H1 (cell line): ENCODE data around the gene TMEM117. TPM values are rescaled to one million over a fixed set of nuclear protein-coding genes. Genes with fewer than 3 reads are reported as not detected.

Experiments used
- CTCF ChIA-PET: fragments of 300-600 bp; sonication (Branson Sonifier 250); formaldehyde crosslinking; loops from one replicate; lab custom pipeline; 2021; ENCODE audit not compliant: partially characterized antibody; lab: Charles Lee
- POLR2A ChIA-PET: fragments of 300-600 bp; sonication (Branson Sonifier 250); formaldehyde crosslinking; loops from one replicate; lab custom pipeline; 2021; ENCODE audit warnings: inconsistent platforms; ENCODE audit not compliant: partially characterized antibody; lab: Charles Lee
- DNase-seq, 2 experiments: peaks; one replicate each; pipeline versions ENCODE4 v3.0.0 to v3.0.0-alpha.2; 2010 to 2022; ENCODE audit warnings: low spot score in 2 of 2, low read depth in 1 of 2, mixed read lengths in 1 of 2
- FAIRE-seq: peaks from 2 replicates; lab custom pipeline; 2011; peaks lifted over from hg19 to GRCh38; lab: Jason Lieb, UNC
- H2AFZ ChIP-seq: 2 replicates; pipeline ENCODE4 v1.8.1; 2012; ENCODE audit warnings: low read length, inconsistent platforms
- H2AK5ac ChIP-seq: 2 replicates; pipeline ENCODE4 v1.6.1; 2013; ENCODE audit warnings: low read depth, low read length
- H2BK120ac ChIP-seq: replicated peaks from 2 replicates; pipeline ENCODE3; 2013; ENCODE audit warnings: low read depth, low read length, inconsistent platforms
- H2BK12ac ChIP-seq: 2 replicates; pipeline ENCODE4 v1.6.1; 2013; ENCODE audit warnings: low read depth, low read length
- H2BK15ac ChIP-seq: 2 replicates; pipeline ENCODE4 v1.6.1; 2013; ENCODE audit warnings: low read length
- H2BK20ac ChIP-seq: 2 replicates; pipeline ENCODE4 v1.6.1; 2013; ENCODE audit warnings: low read length
- H2BK5ac ChIP-seq: 2 replicates; pipeline ENCODE4 v1.6.1; 2013; ENCODE audit warnings: low read depth, low read length
- H3K14ac ChIP-seq: 2 replicates; pipeline ENCODE4 v1.6.1; 2013; ENCODE audit warnings: inconsistent platforms; ENCODE audit not compliant: insufficient read length
- H3K18ac ChIP-seq: 2 replicates; pipeline ENCODE4 v1.6.1; 2013; ENCODE audit warnings: low read length; ENCODE audit errors: extremely low read depth
- H3K23ac ChIP-seq: 2 replicates; pipeline ENCODE4 v1.6.1; 2013; ENCODE audit warnings: inconsistent platforms; ENCODE audit not compliant: insufficient read length
- H3K23me2 ChIP-seq: 2 replicates; pipeline ENCODE4 v1.6.1; 2013; ENCODE audit warnings: low read depth, low read length
- H3K27ac ChIP-seq: 2 replicates; pipeline ENCODE4 v1.6.1; 2011; ENCODE audit warnings: low read depth, low read length, inconsistent platforms
- H3K27me3 ChIP-seq, 4 experiments: replicated peaks in 1 of 4; 1 replicate in 1 of 4; 2 replicates in 3 of 4; pipeline versions ENCODE4 v1.6.1 to v1.8.1; 2011 to 2013; ENCODE audit warnings: low read length in 3 of 4, mild to moderate bottlenecking in 3 of 4, inconsistent platforms in 2 of 4, mixed read lengths in 2 of 4, moderate library complexity in 1 of 4; ENCODE audit not compliant: control insufficient read depth in 3 of 4, insufficient read depth in 3 of 4; ENCODE audit errors: extremely low read depth in 1 of 4
- H3K36me3 ChIP-seq, 4 experiments: 2 replicates each; pipeline versions ENCODE4 v1.6.1 to v1.8.1; 2011 to 2013; ENCODE audit warnings: mild to moderate bottlenecking in 4 of 4, low read length in 3 of 4, moderate library complexity in 2 of 4, control low read depth in 1 of 4, inconsistent platforms in 1 of 4; ENCODE audit not compliant: insufficient read depth in 4 of 4, control insufficient read depth in 2 of 4
- H3K4ac ChIP-seq: replicated peaks from 2 replicates; pipeline ENCODE3; 2013; ENCODE audit warnings: low read length, low read depth, mixed read lengths, inconsistent platforms; ENCODE audit not compliant: insufficient read length
- H3K4me1 ChIP-seq, 4 experiments: replicated peaks in 1 of 4; 1 replicate in 1 of 4; 2 replicates in 3 of 4; pipeline versions ENCODE4 v1.6.1 to v1.8.1; 2011 to 2013; ENCODE audit warnings: low read length in 3 of 4, inconsistent platforms in 2 of 4, mixed read lengths in 1 of 4; ENCODE audit not compliant: insufficient read depth in 4 of 4, control insufficient read depth in 3 of 4
- H3K4me2 ChIP-seq, 2 experiments: 2 replicates each; pipeline versions ENCODE4 v1.6.1 to v1.8.1; 2011 to 2013; ENCODE audit warnings: low read depth in 2 of 2, low read length in 2 of 2, control low read depth in 1 of 2, inconsistent platforms in 1 of 2, mild to moderate bottlenecking in 1 of 2; ENCODE audit not compliant: insufficient read depth in 1 of 2
- H3K4me3 ChIP-seq, 4 experiments: fragments of 200-600, 300-600 bp in 1 of 4; sonication (generic), shearing (Covaris generic), sonication (Bioruptor Twin) in 1 of 4; 2 replicates each; pipeline versions ENCODE4 v1.5.1 to v1.8.1; 2011 to 2016; ENCODE audit warnings: low read length in 4 of 4, low read depth in 3 of 4, control low read depth in 2 of 4, inconsistent platforms in 2 of 4, mild to moderate bottlenecking in 2 of 4, mixed read lengths in 1 of 4, moderate library complexity in 1 of 4; ENCODE audit not compliant: insufficient read depth in 2 of 4; ENCODE audit errors: extremely low read depth in 1 of 4
- H3K56ac ChIP-seq: replicated peaks from 2 replicates; pipeline ENCODE3; 2013; ENCODE audit warnings: low read depth, mild to moderate bottlenecking, mixed read lengths, low read length, inconsistent platforms; ENCODE audit not compliant: insufficient read length
- H3K79me1 ChIP-seq: 2 replicates; pipeline ENCODE4 v1.6.1; 2013; ENCODE audit warnings: low read depth, low read length, control low read depth
- H3K79me2 ChIP-seq, 2 experiments: 2 replicates each; pipeline versions ENCODE4 v1.6.1 to v1.8.1; 2012 to 2013; ENCODE audit warnings: low read length in 2 of 2, mild to moderate bottlenecking in 2 of 2, inconsistent platforms in 1 of 2; ENCODE audit not compliant: insufficient read depth in 2 of 2, control insufficient read depth in 1 of 2
- H3K9ac ChIP-seq, 4 experiments: replicated peaks in 1 of 4; 1 replicate in 1 of 4; 2 replicates in 3 of 4; pipeline versions ENCODE4 v1.6.1 to v1.8.1; 2011 to 2013; ENCODE audit warnings: low read depth in 3 of 4, low read length in 3 of 4, control low read depth in 2 of 4, mild to moderate bottlenecking in 2 of 4, moderate library complexity in 2 of 4, inconsistent platforms in 1 of 4; ENCODE audit errors: extremely low read depth in 1 of 4
- H3K9me3 ChIP-seq, 2 experiments: 2 replicates each; pipeline versions ENCODE4 v1.6.1 to v1.8.1; 2012 to 2013; ENCODE audit warnings: mild to moderate bottlenecking in 2 of 2, moderate library complexity in 2 of 2, control low read depth in 1 of 2, inconsistent platforms in 1 of 2, low read depth in 1 of 2, low read length in 1 of 2, mixed read lengths in 1 of 2; ENCODE audit not compliant: insufficient read depth in 2 of 2
- H4K20me1 ChIP-seq, 2 experiments: replicated peaks in 1 of 2; 2 replicates each; pipeline versions ENCODE3 to v1.8.1; 2011 to 2013; ENCODE audit warnings: inconsistent platforms in 2 of 2, low read length in 2 of 2, mild to moderate bottlenecking in 1 of 2; ENCODE audit not compliant: insufficient read depth in 2 of 2, control insufficient read depth in 1 of 2
- H4K5ac ChIP-seq: 2 replicates; pipeline ENCODE4 v1.6.1; 2013; ENCODE audit warnings: low read length, low read depth, mixed read lengths, inconsistent platforms; ENCODE audit not compliant: insufficient read length
- H4K8ac ChIP-seq: 2 replicates; pipeline ENCODE4 v1.8.0; 2013; ENCODE audit warnings: mild to moderate bottlenecking, moderate library complexity, low read length, inconsistent platforms; ENCODE audit not compliant: insufficient read depth; ENCODE audit errors: extremely low read depth
- H4K91ac ChIP-seq: replicated peaks from 2 replicates; pipeline ENCODE3; 2013; ENCODE audit warnings: low read length, mixed read lengths, inconsistent platforms; ENCODE audit not compliant: insufficient read length
- BRCA1 ChIP-seq: IDR thresholded peaks from 2 replicates; pipeline ENCODE4 v1.6.1; 2012; ENCODE audit warnings: low read depth, low read length, improper control_type of control experiment
- HDAC2 ChIP-seq, 2 experiments: fragments of 300-600 bp in 1 of 2; sonication (generic) in 1 of 2; IDR thresholded peaks; 2 replicates each; pipeline ENCODE4 v1.6.1; 2011 to 2012; ENCODE audit warnings: low read depth in 2 of 2, low read length in 2 of 2, mild to moderate bottlenecking in 2 of 2, moderate library complexity in 2 of 2, borderline replicate concordance in 1 of 2, inconsistent platforms in 1 of 2
- KDM1A ChIP-seq: fragments of 200-600, 300-600 bp; sonication (generic); IDR thresholded peaks from 2 replicates; pipeline ENCODE4 v1.7.1; 2016; ENCODE audit warnings: mild to moderate bottlenecking, low read length, borderline replicate concordance
- KDM5A ChIP-seq: fragments of 200-600 bp; IDR thresholded peaks from 2 replicates; pipeline ENCODE4 v1.7.1; 2012; ENCODE audit warnings: mild to moderate bottlenecking, low read length, inconsistent platforms, mixed read lengths
- MAFK ChIP-seq: IDR thresholded peaks from 2 replicates; pipeline ENCODE4 v1.6.1; 2012; ENCODE audit warnings: low read depth, mild to moderate bottlenecking, improper control_type of control experiment, low read length
- NRF1 ChIP-seq: IDR thresholded peaks from 2 replicates; pipeline ENCODE4 v1.6.1; 2011; ENCODE audit warnings: mild to moderate bottlenecking, low read depth, low read length, improper control_type of control experiment
- POLR2AphosphoS5 ChIP-seq: IDR thresholded peaks from 2 replicates; pipeline ENCODE4 v1.6.1; 2011; ENCODE audit warnings: low read depth, low read length
- RFX5 ChIP-seq: IDR thresholded peaks from 2 replicates; pipeline ENCODE4 v1.6.1; 2011; ENCODE audit warnings: low read depth, low read length, improper control_type of control experiment, borderline replicate concordance
- SAP30 ChIP-seq: fragments of 300-600 bp; sonication (generic); IDR thresholded peaks from 2 replicates; pipeline ENCODE4 v1.7.1; 2012; ENCODE audit warnings: low read length, moderate library complexity, mild to moderate bottlenecking, inconsistent platforms; ENCODE audit not compliant: insufficient read depth, insufficient replicate concordance
- SIRT6 ChIP-seq: IDR thresholded peaks from one replicate; pipeline ENCODE4 v1.7.1; 2012; ENCODE audit warnings: low read length, inconsistent platforms
- SP4 ChIP-seq: IDR thresholded peaks from 2 replicates; pipeline ENCODE4 v1.6.1; 2012; ENCODE audit warnings: low read length, inconsistent platforms
- TBP ChIP-seq: IDR thresholded peaks from 2 replicates; pipeline ENCODE4 v1.6.1; 2011; ENCODE audit warnings: low read depth, low read length, improper control_type of control experiment
- WGBS, 2 experiments: shearing (Covaris generic) in 1 of 2; methylation state at CpG; one replicate each; pipeline versions ENCODE4 v1.1.6 to v1.1.7; 2013 to 2015; ENCODE audit warnings: low lambda C conversion rate in 2 of 2, mixed read lengths in 2 of 2, inconsistent platforms in 1 of 2, low coverage in 1 of 2, missing lambda C conversion rate in 1 of 2; ENCODE audit not compliant: insufficient replicate concordance in 2 of 2, insufficient coverage in 1 of 2, insufficient read length in 1 of 2; ENCODE audit errors: extremely low coverage in 1 of 2, missing lambda C conversion rate in 1 of 2; 5-methylcytosine and 5-hydroxymethylcytosine counted together
- polyA plus RNA-seq, 7 experiments: library from polyadenylated mRNA; depleted of rRNA in 3 of 7; stranded (reverse) in 5 of 7; unstranded in 2 of 7; fragments of >200 nt in 5 of 7; fragments of 200-250 nt in 2 of 7; gene quantifications; 1 replicate in 5 of 7; 2 replicates in 1 of 7; 4 replicates in 1 of 7; pipeline versions ENCODE4 v1.2.1 to v1.2.3, GENCODE V29; 2011 to 2013; ENCODE audit warnings: missing spikeins in 2 of 7, mixed read lengths in 2 of 7
- total RNA-seq: library from RNA; stranded (reverse); fragmentation: NEBNext Ultra II Directional; extraction: Animal tissue kit (Norgen Biotek cat#: 25700); gene quantifications from 2 replicates; pipeline ENCODE4 v1.2.1, GENCODE V29; 2021

TMEM117 gene
- total and polyA plus RNA-seq, 2 of the 8 experiments (the other 6 are each of a cell fraction or from before 2014, with no cell fraction given): 0.80 to 1.4 TPM

- Histone ChIP-seq H3K4ac (no peak overlapping the region), H3K27ac (no peak overlapping the region; the same call in 1 of the 2 replicates), H3K27me3 (no peaks in the 10 kb centered on the region), H3K9me3 (no peaks in the 10 kb centered on the region), H2BK20ac (peak overlapping the region; percentile 52; the same call in 1 of the 2 replicates), H4K8ac (no peak overlapping the region), H3K79me2 (no peaks in the 10 kb centered on the region), H3K56ac (no peak overlapping the region), H3K23me2 (no peaks in the 10 kb centered on the region), H4K20me1 (no peaks in the 10 kb centered on the region), H3K23ac (no peak overlapping the region), H3K18ac (no peak overlapping the region), H2BK120ac (no peak overlapping the region), H2BK12ac (no peak overlapping the region), H4K91ac (no peak overlapping the region), H3K36me3 (no peaks in the 10 kb centered on the region), H3K9ac (no peak overlapping the region), H3K4me1 (peaks cover 0 to 3% (median 1%) of the 10 kb centered on the region in 4 experiments; a peak in 2 of 7 replicates), H3K14ac (no peak overlapping the region), H2BK5ac (no peak overlapping the region), H2AFZ (no peak overlapping the region), H3K4me3 (no peak overlapping the region), H4K5ac (no peak overlapping the region), H2AK5ac (no peak overlapping the region), H3K4me2 (no peak overlapping the region), H2BK15ac (no peak overlapping the region), H3K79me1 (no peaks in the 10 kb centered on the region)
- WGBS, 2 experiments: 91% methylated on average over 4 of the region's 4 CpGs; no CpG with 5 or more reads in 1 of the 2 experiments
- DNase-seq: no peak
- no peak for FAIRE-seq
- ChIA-PET POLR2A (no interaction called here), CTCF (no interaction called here)
- TF ChIP-seq KDM1A (no peak), BRCA1 (no peak), RFX5 (no peak), SIRT6 (no peak), NRF1 (no peak), HDAC2 (IDR thresholded peaks at IDR 0.05; ENCODE audit: borderline replicate concordance in 1 of 2, low read depth in 2 of 2, low read length in 2 of 2) (no peak), SAP30 (no peak), SP4 (no peak), KDM5A (no peak), POLR2AphosphoS5 (no peak), MAFK (no peak), TBP (no peak)
Observed at GRCh38 chr12:44296624-44297197, 460.8 kb downstream of the TMEM117 start.
